Measurements from ENCODE around the gene DDAH1. TPM values are rescaled to one million over a fixed set of nuclear protein-coding genes. Genes with fewer than 3 reads are reported as not detected.

DDAH1 gene
- total RNA-seq, 2 donors from 2014 or later = 11.2 to 31.4 TPM

GRCh38 chr1:85282424-85282823, 182.5 kb downstream of the DDAH1 start:
- no peak for ATAC-seq
- intact Hi-C loops (cut with DNase I) = no loop called here
- no peak for DNase-seq
- no peak overlapping the region for H3K27ac ChIP-seq
- no peaks in the 10 kb centered on the region for H3K27me3 ChIP-seq
- no peak overlapping the region for H3K4me3 ChIP-seq
- no peaks in the 10 kb centered on the region for H3K9me3 ChIP-seq
- TF ChIP-seq POLR2A (IDR thresholded peaks at IDR 0.05) (no peak), CTCF (IDR thresholded peaks at IDR 0.05) (no peak)
- WGBS, 2 donors = 88 to 96% methylated on average over 1 of the region's 1 CpG
- no peaks in the 10 kb centered on the region for H3K36me3 ChIP-seq (replicated peaks in 1 of 2; ENCODE audit: insufficient read depth in 1 of 2, low read depth in 2 of 2)
- peaks cover 10% of the 10 kb centered on the region for H3K4me1 ChIP-seq

- ATAC-seq = no peak
- H3K4me3 ChIP-seq = no peak overlapping the region
- TF ChIP-seq CTCF (IDR thresholded peaks at IDR 0.05) (no peak), POLR2A (IDR thresholded peaks at IDR 0.05) (no peak)
- no peaks in the 10 kb centered on the region for H3K36me3 ChIP-seq (replicated peaks in 1 of 2; ENCODE audit: insufficient read depth in 1 of 2, low read depth in 2 of 2)
- intact Hi-C loops (cut with DNase I) = no loop called here
- WGBS, 2 donors = 39 to 41% methylated on average over 4 of the region's 4 CpGs
- H3K9me3 ChIP-seq = no peaks in the 10 kb centered on the region
- no peak overlapping the region for H3K27ac ChIP-seq
- peaks cover 15% of the 10 kb centered on the region for H3K4me1 ChIP-seq
- H3K27me3 ChIP-seq = no peaks in the 10 kb centered on the region
- DNase-seq = no peak
These were observed 184.3 kb downstream of the DDAH1 start for GRCh38 chr1:85280636-85281035.

- no peak for TF ChIP-seq POLR2A (IDR thresholded peaks at IDR 0.05)
- no peak for TF ChIP-seq CTCF (IDR thresholded peaks at IDR 0.05)
- Histone ChIP-seq H3K4me3 (no peak overlapping the region), H3K27me3 (no peaks in the 10 kb centered on the region), H3K4me1 (peaks cover 25% of the 10 kb centered on the region), H3K36me3 (replicated peaks in 1 of 2; ENCODE audit: insufficient read depth in 1 of 2, low read depth in 2 of 2) (no peaks in the 10 kb centered on the region), H3K9me3 (no peaks in the 10 kb centered on the region), H3K27ac (peak overlapping the region in 1 of 4 donors; percentile 15)
- intact Hi-C loops (cut with DNase I) = no loop called here
- ATAC-seq (no peak), DNase-seq (no peak)
- 70 to 75% methylated on average over 10 of the region's 10 CpGs for WGBS, 2 donors
These were observed 185.4 kb downstream of the DDAH1 start for GRCh38 chr1:85279458-85280080.

GRCh38 chr1:85278853-85279314, 186.1 kb downstream of the DDAH1 start:
- Histone ChIP-seq H3K4me1 (peaks cover 30% of the 10 kb centered on the region), H3K4me3 (no peak overlapping the region), H3K27ac (peak overlapping the region in 2 of 4 donors; percentile 15 to 66), H3K9me3 (no peaks in the 10 kb centered on the region), H3K36me3 (replicated peaks in 1 of 2; ENCODE audit: insufficient read depth in 1 of 2, low read depth in 2 of 2) (no peaks in the 10 kb centered on the region), H3K27me3 (no peaks in the 10 kb centered on the region)
- no peak for TF ChIP-seq CTCF (IDR thresholded peaks at IDR 0.05)
- TF ChIP-seq POLR2A (IDR thresholded peaks at IDR 0.05) = no peak
- intact Hi-C loops (cut with DNase I) = no loop called here
- DNase-seq (peak in 2 of 4 donors; percentile 27 to 54), ATAC-seq (no peak)
- WGBS, 2 donors = 16% methylated on average over 2 of the region's 2 CpGs

- no peak for DNase-seq
- WGBS, 2 donors = 83 to 89% methylated on average over 4 of the region's 4 CpGs
- no peaks in the 10 kb centered on the region for H3K27me3 ChIP-seq
- no peak for ATAC-seq
- H3K36me3 ChIP-seq (replicated peaks in 1 of 2; ENCODE audit: insufficient read depth in 1 of 2, low read depth in 2 of 2) = no peaks in the 10 kb centered on the region
- intact Hi-C loops (cut with DNase I) = no loop called here
- no peak overlapping the region for H3K4me3 ChIP-seq
- H3K4me1 ChIP-seq = peaks cover 37% of the 10 kb centered on the region
- no peaks in the 10 kb centered on the region for H3K9me3 ChIP-seq
- TF ChIP-seq POLR2A (IDR thresholded peaks at IDR 0.05) (no peak), CTCF (IDR thresholded peaks at IDR 0.05) (no peak)
- peak overlapping the region in 1 of 4 donors; percentile 66 for H3K27ac ChIP-seq
These were observed 187.2 kb downstream of the DDAH1 start for GRCh38 chr1:85277802-85278201.

All from body of pancreas (tissue), 4 donors.